Cardiac septum (tissue), 1 donor: ENCODE measurements around the gene TMEM167A. TPM values are rescaled to one million over a fixed set of nuclear protein-coding genes. Genes with fewer than 3 reads are reported as not detected.

Experiments
- DNase-seq: peaks from one replicate; pipeline ENCODE4 v3.0.0-alpha.2; 2020; ENCODE audit warnings: low spot score
- intact Hi-C: fragments of 100-400 bp; cut with DNase I; formaldehyde crosslinking; loops from one replicate; pipeline ENCODE4 v1.14.0; 2022
- total RNA-seq: library from RNA; stranded (reverse); fragmentation: NEBNext Ultra II Directional; extraction: Animal tissue kit (Norgen Biotek cat#: 25700); gene quantifications from one replicate; pipeline ENCODE4 v1.2.1, GENCODE V29; 2021
- donor health status: DM: no; HTN: no; CAD: no.

Gene TMEM167A
- total RNA-seq, 1 donor from 2014 or later = 48.5 TPM

DNA sequence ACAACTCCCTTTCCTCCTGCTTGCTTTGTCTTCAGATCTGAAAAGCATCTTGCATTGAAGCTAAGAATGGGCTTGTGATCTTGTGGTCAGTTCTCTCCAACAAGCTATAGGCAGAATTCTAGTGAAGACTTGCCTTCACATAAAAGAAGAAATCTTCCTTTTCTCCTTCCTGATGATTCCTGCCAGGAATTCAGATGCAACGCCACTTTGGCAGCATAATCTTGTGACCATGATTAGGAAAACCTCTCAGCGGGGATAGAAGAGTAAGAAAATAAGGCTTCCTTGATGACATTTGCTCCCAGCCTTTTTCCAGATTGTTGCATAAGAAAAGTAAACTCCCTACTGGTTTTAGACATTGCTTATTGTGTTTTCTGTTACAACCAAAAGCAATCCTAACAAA is 73.4 kb downstream of the TMEM167A start:
- intact Hi-C loops = no loop called here
- no peak for DNase-seq

Other genes starting within 250 kb of the TMEM167A start
- 28.8 TPM for gene XRCC4, start 153 bp upstream of the TMEM167A start, total RNA-seq